Panc1 (cell line): ENCODE results near the gene EPYC.

Experiments
- CTCF ChIP-seq: fragments of 450-650 bp; IDR thresholded peaks from 2 replicates; pipeline ENCODE4 v1.5.1; 2017; ENCODE audit warnings: mild to moderate bottlenecking
- POLR2AphosphoS5 ChIP-seq: IDR thresholded peaks from 2 replicates; pipeline ENCODE4 v1.6.1; 2012; ENCODE audit warnings: mild to moderate bottlenecking, low read depth, low read length, moderate library complexity

- TF ChIP-seq CTCF (peak; percentile 44; the same call in 1 of the 2 replicates), POLR2AphosphoS5 (no peak)
Observed at GRCh38 chr12:90945070-90945649, 59.6 kb downstream of the EPYC start.
